ENCODE measurements around the gene PRODH2. TPM values are rescaled to one million over a fixed set of nuclear protein-coding genes. Genes with fewer than 3 reads are reported as not detected.

The PRODH2 gene
- total RNA-seq, 1 experiment from 2014 or later, result 0.44 TPM

- Histone ChIP-seq H3K79me2 (ENCODE audit: insufficient read depth, low read length) (no peaks in the 10 kb centered on the region), H4K20me1 (ENCODE audit: insufficient read depth) (no peaks in the 10 kb centered on the region), H3K9me3 (ENCODE audit: control insufficient read depth in 1 of 2, insufficient read depth in 1 of 2, low read depth in 1 of 2, low read length in 2 of 2) (no peaks in the 10 kb centered on the region), H3K36me3 (ENCODE audit: control insufficient read depth in 1 of 2, insufficient read depth in 2 of 2, low read length in 2 of 2) (no peaks in the 10 kb centered on the region), H3K4me2 (ENCODE audit: low read length) (peak overlapping the region; percentile 98), H2AFZ (ENCODE audit: low read depth, low read length, poor library complexity, severe bottlenecking) (no peak overlapping the region), H3K27me3 (ENCODE audit: insufficient read depth, low read length) (no peaks in the 10 kb centered on the region), H3K27ac (ENCODE audit: low read depth, low read length) (no peak overlapping the region), H3K4me3 (replicated peaks in 1 of 2; ENCODE audit: low read depth in 1 of 2, low read length in 2 of 2) (peak overlapping the region; percentile 34 to 50), H3K9me2 (ENCODE audit: insufficient read depth) (no peaks in the 10 kb centered on the region), H3K4me1 (ENCODE audit: control insufficient read depth in 1 of 2, insufficient read depth in 2 of 2, low read length in 2 of 2) (peaks cover 17 to 35% of the 10 kb centered on the region in 2 experiments; a peak in 3 of 4 replicates), H3K9ac (ENCODE audit: low read length) (0 out of 2 replicates have a peak overlapping the region, but pooled peaks have one; percentile 26)
- CTCF ChIA-PET, result no interaction called here
- DNase-seq (ENCODE audit: low read depth, low spot score), result peak; percentile 74
- POLR2A ChIA-PET, result interaction anchor here (0.7 to 1.0 kb wide), 2 partner anchors 17 to 199 kb away, joined by 3 to 4 read pairs; no protein-coding TSS in a partner anchor
- RAD21 ChIA-PET (ENCODE audit: low non-redundant PET in 1 of 2, low total read pairs in 2 of 2, uncharacterized antibody in 2 of 2, unreplicated experiment in 2 of 2), result no interaction called here
- intact Hi-C loops (cut with micrococcal nuclease), result no loop called here
- TF ChIP-seq SP1 (IDR thresholded peaks at IDR 0.05; ENCODE audit: low read depth), result peak; percentile 12; the same call in 1 of the 2 replicates
- no peak for TF ChIP-seq JUND (IDR thresholded peaks at IDR 0.05)
- peak; percentile 22 for TF ChIP-seq POLR2A (IDR thresholded peaks at IDR 0.05; ENCODE audit: borderline replicate concordance, extremely low read depth, insufficient read depth, insufficient read length)
- peak; percentile 54 for TF ChIP-seq POLR2AphosphoS5 (IDR thresholded peaks at IDR 0.05; ENCODE audit: low read depth, low read length)
- peak; percentile 80 for ATAC-seq
- no TSS peak for BruUV-seq (replicated peaks)
These were observed 31.2 kb upstream of the PRODH2 start for GRCh38 chr19:35843676-35844481.

GRCh38 chr19:35842666-35843272 lies 30.1 kb upstream of the PRODH2 start:
- H3K79me2 ChIP-seq (ENCODE audit: insufficient read depth, low read length), result no peaks in the 10 kb centered on the region
- H3K9me2 ChIP-seq (ENCODE audit: insufficient read depth), result no peaks in the 10 kb centered on the region
- POLR2A ChIA-PET, result no interaction called here
- no peaks in the 10 kb centered on the region for H3K36me3 ChIP-seq (ENCODE audit: control insufficient read depth in 1 of 2, insufficient read depth in 2 of 2, low read length in 2 of 2)
- H4K20me1 ChIP-seq (ENCODE audit: insufficient read depth), result no peaks in the 10 kb centered on the region
- DNase-seq (ENCODE audit: low read depth, low spot score) (no peak), ATAC-seq (no peak)
- BruUV-seq (replicated peaks), result no TSS peak
- no peaks in the 10 kb centered on the region for H3K27me3 ChIP-seq (ENCODE audit: insufficient read depth, low read length)
- H3K9ac ChIP-seq (ENCODE audit: low read length), result no peak overlapping the region
- intact Hi-C loops (cut with micrococcal nuclease), result no loop called here
- no peak overlapping the region for H3K4me3 ChIP-seq (replicated peaks in 1 of 2; ENCODE audit: low read depth in 1 of 2, low read length in 2 of 2)
- RAD21 ChIA-PET (ENCODE audit: low non-redundant PET in 1 of 2, low total read pairs in 2 of 2, uncharacterized antibody in 2 of 2, unreplicated experiment in 2 of 2), result no interaction called here
- CTCF ChIA-PET, result no interaction called here
- H3K9me3 ChIP-seq (ENCODE audit: control insufficient read depth in 1 of 2, insufficient read depth in 1 of 2, low read depth in 1 of 2, low read length in 2 of 2), result no peaks in the 10 kb centered on the region
- H3K4me1 ChIP-seq (ENCODE audit: control insufficient read depth in 1 of 2, insufficient read depth in 2 of 2, low read length in 2 of 2), result peaks cover 17 to 35% of the 10 kb centered on the region in 2 experiments; a peak in 3 of 4 replicates
- H3K27ac ChIP-seq (ENCODE audit: low read depth, low read length), result no peak overlapping the region
- no peak overlapping the region for H3K4me2 ChIP-seq (ENCODE audit: low read length)
- H2AFZ ChIP-seq (ENCODE audit: low read depth, low read length, poor library complexity, severe bottlenecking), result no peak overlapping the region
- TF ChIP-seq POLR2AphosphoS5 (IDR thresholded peaks at IDR 0.05; ENCODE audit: low read depth, low read length) (no peak), ZBTB33 (IDR thresholded peaks at IDR 0.05; ENCODE audit: extremely low read depth, insufficient replicate concordance, low read length) (no peak), CBX3 (IDR thresholded peaks at IDR 0.05; ENCODE audit: low read depth) (no peak)
